ENCODE results near the gene KIN.
"Not testable (repeated sequence)": the region's sequence is repeated elsewhere in the genome, so short reads cannot be mapped to it uniquely, and the experiment has no call there.

The KIN gene

DNA sequence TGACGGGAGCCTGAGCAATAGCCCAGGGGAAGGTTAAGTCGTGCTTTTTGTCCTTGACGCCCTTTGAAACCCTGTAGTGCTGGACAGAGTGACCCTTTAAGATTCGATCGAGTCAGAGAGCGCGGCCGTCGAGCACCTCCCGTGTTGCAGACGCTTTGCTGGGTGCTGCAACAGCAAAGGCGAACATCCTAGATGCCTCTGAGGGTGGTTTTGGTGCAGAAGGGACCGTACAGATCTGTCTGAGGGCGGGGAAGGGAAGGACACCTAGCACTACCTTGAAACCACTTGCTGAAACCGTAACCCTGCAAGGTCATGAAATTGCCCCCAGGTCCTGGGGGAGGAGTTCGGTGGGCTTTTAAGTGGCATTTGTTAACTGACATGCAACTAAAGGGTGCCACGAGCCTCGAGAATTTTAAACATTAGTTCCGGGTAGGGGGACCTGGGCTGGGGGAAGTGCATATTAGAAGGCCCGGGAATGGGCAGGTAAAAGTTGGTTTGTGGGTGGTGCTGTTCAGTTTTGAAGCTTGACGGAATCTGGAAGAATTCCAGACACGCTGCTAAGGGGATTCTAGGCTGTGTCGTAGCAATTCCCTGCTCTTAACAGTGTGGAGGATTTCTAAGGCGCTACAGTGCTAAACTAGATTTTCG, 970 bp upstream of the KIN start:
- peak; percentile 37 for DNase-seq (ENCODE audit: low spot score)
- in situ Hi-C loops (cut with MboI; ENCODE audit: low pct_unique_long_range_greater_than_20kb, low sequenced_read_pairs, unreplicated experiment), result no loop called here
- TF ChIP-seq, protein P1, sequence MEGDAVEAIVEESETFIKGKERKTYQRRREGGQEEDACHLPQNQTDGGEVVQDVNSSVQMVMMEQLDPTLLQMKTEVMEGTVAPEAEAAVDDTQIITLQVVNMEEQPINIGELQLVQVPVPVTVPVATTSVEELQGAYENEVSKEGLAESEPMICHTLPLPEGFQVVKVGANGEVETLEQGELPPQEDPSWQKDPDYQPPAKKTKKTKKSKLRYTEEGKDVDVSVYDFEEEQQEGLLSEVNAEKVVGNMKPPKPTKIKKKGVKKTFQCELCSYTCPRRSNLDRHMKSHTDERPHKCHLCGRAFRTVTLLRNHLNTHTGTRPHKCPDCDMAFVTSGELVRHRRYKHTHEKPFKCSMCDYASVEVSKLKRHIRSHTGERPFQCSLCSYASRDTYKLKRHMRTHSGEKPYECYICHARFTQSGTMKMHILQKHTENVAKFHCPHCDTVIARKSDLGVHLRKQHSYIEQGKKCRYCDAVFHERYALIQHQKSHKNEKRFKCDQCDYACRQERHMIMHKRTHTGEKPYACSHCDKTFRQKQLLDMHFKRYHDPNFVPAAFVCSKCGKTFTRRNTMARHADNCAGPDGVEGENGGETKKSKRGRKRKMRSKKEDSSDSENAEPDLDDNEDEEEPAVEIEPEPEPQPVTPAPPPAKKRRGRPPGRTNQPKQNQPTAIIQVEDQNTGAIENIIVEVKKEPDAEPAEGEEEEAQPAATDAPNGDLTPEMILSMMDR (IDR thresholded peaks at IDR 0.05; ENCODE audit: extremely low read depth, insufficient read depth, missing control alignments), result no peak

DNA sequence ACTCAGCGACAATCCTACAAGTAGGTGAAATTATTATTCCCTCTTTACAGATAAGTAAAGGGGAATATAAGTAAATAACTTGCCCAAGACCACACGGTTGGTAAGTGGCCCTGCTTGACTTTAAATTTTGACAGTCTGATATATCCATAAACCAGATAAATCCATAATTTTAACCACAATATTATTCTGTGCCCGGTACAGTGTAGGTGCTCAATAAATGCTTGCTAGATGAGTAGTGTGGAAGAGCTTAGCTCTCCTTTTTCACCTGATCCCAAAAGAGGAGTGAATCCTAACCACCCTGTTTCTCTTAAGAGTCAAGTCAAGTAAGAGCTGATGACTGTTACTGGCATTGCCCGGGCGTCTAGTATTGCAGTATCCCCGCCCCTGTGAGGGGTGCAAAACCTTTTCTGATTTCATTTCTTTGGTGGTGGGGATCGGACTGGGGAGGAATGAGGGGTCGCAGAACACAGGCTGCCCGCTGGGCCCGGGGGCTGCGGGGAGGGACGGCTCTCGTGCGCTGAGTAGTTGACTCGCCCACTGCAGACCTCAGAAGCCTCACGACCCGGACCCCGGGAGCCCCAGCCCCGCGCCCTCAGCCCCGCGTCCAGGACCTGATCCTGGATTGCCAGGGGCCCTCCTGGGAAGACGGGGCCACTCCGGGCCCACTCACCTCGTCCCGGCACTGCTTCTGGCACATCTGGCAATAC, 490 bp downstream of the KIN start:
- in situ Hi-C loops (cut with MboI; ENCODE audit: low pct_unique_long_range_greater_than_20kb, low sequenced_read_pairs, unreplicated experiment), result no loop called here
- TF ChIP-seq, protein P1 (IDR thresholded peaks at IDR 0.05; ENCODE audit: extremely low read depth, insufficient read depth, missing control alignments), result no peak
- no peak for DNase-seq (ENCODE audit: low spot score)

DNA sequence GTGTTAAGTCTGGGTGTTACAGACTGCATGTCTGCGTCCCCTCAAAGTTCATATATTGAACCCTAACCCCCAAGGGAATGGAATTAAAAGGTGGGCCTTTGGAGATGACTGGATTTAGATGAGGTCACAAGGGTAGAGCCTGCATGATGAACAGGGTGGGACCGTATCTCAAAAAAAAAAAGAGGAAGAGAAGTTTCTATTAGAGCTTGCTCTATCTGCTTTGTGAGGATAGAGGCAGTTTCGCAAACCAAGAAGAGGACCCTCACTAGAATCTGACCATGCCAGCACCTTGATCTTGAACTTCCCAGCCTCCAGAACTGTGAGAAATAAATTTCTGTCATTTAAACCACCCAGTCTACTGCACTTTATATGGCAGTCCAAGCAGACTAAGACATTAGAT, 1.4 kb downstream of the KIN start:
- DNase-seq (ENCODE audit: low spot score), result no peak
- in situ Hi-C loops (cut with MboI; ENCODE audit: low pct_unique_long_range_greater_than_20kb, low sequenced_read_pairs, unreplicated experiment), result no loop called here
- TF ChIP-seq, protein P1 (IDR thresholded peaks at IDR 0.05; ENCODE audit: extremely low read depth, insufficient read depth, missing control alignments), result no peak

DNA sequence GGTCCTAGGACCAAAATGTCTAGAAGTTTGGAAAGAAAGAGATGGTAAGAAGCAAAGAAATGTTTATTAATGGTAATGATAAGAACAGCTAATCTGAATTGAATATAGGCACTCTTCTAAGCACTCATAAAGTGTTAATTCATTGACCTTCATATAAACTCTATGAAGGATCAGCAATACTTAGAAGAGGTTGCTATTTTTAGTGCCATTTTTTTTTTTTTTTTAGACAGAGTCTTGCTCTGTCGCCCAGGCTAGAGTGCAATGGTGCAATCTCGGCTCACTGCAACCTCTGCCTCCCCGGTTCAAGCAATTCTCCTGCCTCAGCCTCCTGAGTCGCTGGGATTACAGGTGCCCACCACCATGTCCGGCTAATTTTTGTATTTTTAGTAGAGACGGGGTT, 5.6 kb downstream of the KIN start:
- in situ Hi-C loops (cut with MboI; ENCODE audit: low pct_unique_long_range_greater_than_20kb, low sequenced_read_pairs, unreplicated experiment), result not testable (repeated sequence)

DNA sequence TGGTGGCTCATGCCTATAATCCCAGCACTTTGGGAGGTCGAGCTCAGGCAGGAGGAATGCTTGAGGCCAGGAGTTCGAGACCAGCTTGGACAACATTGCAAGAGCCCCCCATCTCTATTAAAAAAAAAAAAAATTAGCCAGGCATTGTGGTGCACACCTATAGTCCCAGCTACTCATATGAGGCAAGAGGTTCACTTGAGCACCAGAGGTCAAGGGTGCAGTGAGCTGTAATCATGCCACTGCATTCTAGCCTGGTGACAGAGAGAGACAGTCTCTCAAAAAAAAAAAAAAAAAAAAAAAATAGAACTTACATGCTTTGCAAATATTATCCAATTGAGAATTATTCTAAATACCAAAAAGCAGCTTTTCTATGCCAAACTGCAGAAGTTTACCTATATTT, 11.0 kb downstream of the KIN start:
- no peak for DNase-seq (ENCODE audit: low spot score)
- in situ Hi-C loops (cut with MboI; ENCODE audit: low pct_unique_long_range_greater_than_20kb, low sequenced_read_pairs, unreplicated experiment), result no loop called here
- TF ChIP-seq, protein P1 (IDR thresholded peaks at IDR 0.05; ENCODE audit: extremely low read depth, insufficient read depth, missing control alignments), result no peak

More for the DNA sequence above, 5.6 kb downstream of the KIN start:
- not testable (repeated sequence) for DNase-seq (ENCODE audit: low spot score)

DNA sequence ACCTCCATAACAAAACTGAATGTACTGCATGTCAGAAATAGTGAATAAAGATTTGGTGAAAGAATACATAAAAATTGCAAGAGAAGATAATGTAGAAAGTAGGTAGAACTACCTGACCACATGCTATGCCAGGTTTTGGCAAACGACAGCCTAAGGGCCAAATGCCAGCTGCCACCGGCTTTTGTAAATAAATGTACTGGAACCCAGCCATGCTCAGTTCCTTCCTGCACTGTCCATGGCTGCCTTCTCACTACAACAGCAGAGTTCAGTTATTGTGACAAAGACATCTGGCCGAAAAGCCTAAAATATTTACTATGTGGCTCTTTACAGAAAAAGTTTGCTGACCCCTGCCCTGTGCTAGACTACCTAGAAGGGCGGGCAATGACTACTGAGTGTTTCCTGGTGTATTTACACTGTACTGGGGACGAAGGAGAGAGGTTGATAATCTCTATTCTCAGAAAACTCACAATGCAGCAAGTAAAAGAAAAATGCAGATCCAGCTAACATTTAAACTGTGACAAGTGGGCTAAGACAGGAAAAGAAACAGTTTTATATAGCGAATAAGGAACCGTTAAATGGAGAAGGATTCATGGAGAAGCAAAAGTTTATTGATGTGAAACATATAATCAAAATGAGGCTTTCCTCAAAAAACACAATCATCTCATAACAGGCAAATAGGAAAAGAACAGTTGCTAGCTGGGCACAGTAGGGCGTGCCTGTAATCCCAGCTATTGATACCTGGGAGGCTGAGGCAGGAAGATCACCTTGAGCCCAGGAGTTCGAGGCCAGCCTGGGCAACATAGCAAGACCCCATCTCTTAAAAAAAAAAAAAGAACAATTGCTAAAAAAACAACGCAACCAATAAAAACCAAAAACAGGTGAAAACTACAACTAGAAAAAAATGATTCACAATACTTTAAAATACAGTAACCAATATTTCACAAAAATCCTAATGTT, 13.7 kb downstream of the KIN start:
- no peak for DNase-seq (ENCODE audit: low spot score)
- TF ChIP-seq, protein P1 (IDR thresholded peaks at IDR 0.05; ENCODE audit: extremely low read depth, insufficient read depth, missing control alignments), result no peak
- in situ Hi-C loops (cut with MboI; ENCODE audit: low pct_unique_long_range_greater_than_20kb, low sequenced_read_pairs, unreplicated experiment), result no loop called here

Data from GM13977 (cell line).